Vagina (tissue), 2 donors: Measurements from ENCODE around the gene DNMT1.

Experiments used
- CTCF ChIP-seq, 3 experiments: fragments of 450-650 bp in 2 of 3; fragments of 200-600 bp in 1 of 3; sonication (generic) in 1 of 3; IDR thresholded peaks; one replicate each; pipeline ENCODE4 v1.5.1; 2017 to 2019; ENCODE audit warnings: antibody characterized with exemption in 3 of 3, mild to moderate bottlenecking in 2 of 3, moderate library complexity in 2 of 3
- POLR2A ChIP-seq, 2 donors: fragments of 450-650 bp; IDR thresholded peaks; one replicate each; pipeline ENCODE4 v1.6.1; 2017; ENCODE audit warnings: antibody characterized with exemption in 2 of 2, mild to moderate bottlenecking in 2 of 2, moderate library complexity in 2 of 2

GRCh38 chr19:10223488-10224213 is 28.9 kb upstream of the DNMT1 start:
- TF ChIP-seq POLR2A (IDR thresholded peaks at IDR 0.05) (no peak), CTCF (IDR thresholded peaks at IDR 0.05) (no peak)
